ENCODE measurements around the gene FGD6. TPM values are rescaled to one million over a fixed set of nuclear protein-coding genes. Genes with fewer than 3 reads are reported as not detected.

Gene FGD6
- total and polyA plus RNA-seq, 3 donors from 2014 or later: 4.8 to 13.6 (median 13.1) TPM

- intact Hi-C loops (cut with DNase I; ENCODE audit: low total_unique reads): loop anchor here (5.0 to 10.0 kb wide), 2 partner anchors 101 to 418 kb away; partner anchors contain the start of genes FGD6 and VEZT
- DNase-seq: no peak
- no peaks in the 10 kb centered on the region for H3K27me3 ChIP-seq
- H3K4me3 ChIP-seq: no peak overlapping the region
- peaks cover 17% of the 10 kb centered on the region for H3K4me1 ChIP-seq
- no peak overlapping the region for H3K27ac ChIP-seq
- 70 to 75% methylated on average over 3 of the region's 3 CpGs for WGBS, 2 donors
- no peak for TF ChIP-seq POLR2A (IDR thresholded peaks at IDR 0.05)
- no peak for TF ChIP-seq CTCF (IDR thresholded peaks at IDR 0.05)
- no peaks in the 10 kb centered on the region for H3K9me3 ChIP-seq
- H3K36me3 ChIP-seq (ENCODE audit: low read depth, missing control alignments): no peaks in the 10 kb centered on the region
Measured at GRCh38 chr12:95116773-95117172, 100.5 kb downstream of the FGD6 start.

DNA sequence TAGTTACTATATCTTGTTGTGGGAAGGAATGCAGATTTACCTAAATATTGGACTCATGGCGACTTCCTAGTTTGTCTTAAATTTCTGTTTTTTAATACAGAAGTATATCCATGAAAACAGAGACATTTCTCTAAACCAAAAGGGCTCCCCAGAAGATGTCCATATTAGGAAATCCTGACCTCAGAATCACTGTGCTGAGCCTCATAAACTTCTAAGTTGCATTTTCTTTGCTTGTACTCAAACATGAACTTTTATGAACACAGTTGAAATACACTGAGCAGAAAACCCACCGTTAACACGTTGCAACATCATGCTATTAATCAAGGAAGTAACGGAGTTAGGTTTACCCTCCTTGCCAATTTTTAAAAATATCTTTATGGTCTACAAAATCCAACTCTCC is 100.9 kb downstream of the FGD6 start:
- Histone ChIP-seq H3K4me3 (no peak overlapping the region), H3K27me3 (no peaks in the 10 kb centered on the region), H3K27ac (no peak overlapping the region), H3K4me1 (peaks cover 17% of the 10 kb centered on the region), H3K9me3 (no peaks in the 10 kb centered on the region), H3K36me3 (ENCODE audit: low read depth, missing control alignments) (no peaks in the 10 kb centered on the region)
- intact Hi-C loops (cut with DNase I; ENCODE audit: low total_unique reads): loop anchor here (5.0 to 10.0 kb wide), 2 partner anchors 101 to 418 kb away; partner anchors contain the start of genes FGD6 and VEZT
- WGBS, 2 donors: 64 to 68% methylated on average over 4 of the region's 4 CpGs
- TF ChIP-seq CTCF (IDR thresholded peaks at IDR 0.05) (no peak), POLR2A (IDR thresholded peaks at IDR 0.05) (no peak)
- DNase-seq: no peak

GRCh38 chr12:95115641-95116040 is 101.6 kb downstream of the FGD6 start:
- no peaks in the 10 kb centered on the region for H3K9me3 ChIP-seq
- H3K36me3 ChIP-seq (ENCODE audit: low read depth, missing control alignments): no peaks in the 10 kb centered on the region
- no peaks in the 10 kb centered on the region for H3K27me3 ChIP-seq
- intact Hi-C loops (cut with DNase I; ENCODE audit: low total_unique reads): loop anchor here (5.0 to 10.0 kb wide), 2 partner anchors 102 to 419 kb away; partner anchors contain the start of genes FGD6 and VEZT
- peaks cover 17% of the 10 kb centered on the region for H3K4me1 ChIP-seq
- no peak for DNase-seq
- TF ChIP-seq POLR2A (IDR thresholded peaks at IDR 0.05) (no peak), CTCF (IDR thresholded peaks at IDR 0.05) (no peak)
- 79 to 86% methylated on average over 7 of the region's 7 CpGs for WGBS, 2 donors
- H3K27ac ChIP-seq: no peak overlapping the region
- H3K4me3 ChIP-seq: no peak overlapping the region

DNA sequence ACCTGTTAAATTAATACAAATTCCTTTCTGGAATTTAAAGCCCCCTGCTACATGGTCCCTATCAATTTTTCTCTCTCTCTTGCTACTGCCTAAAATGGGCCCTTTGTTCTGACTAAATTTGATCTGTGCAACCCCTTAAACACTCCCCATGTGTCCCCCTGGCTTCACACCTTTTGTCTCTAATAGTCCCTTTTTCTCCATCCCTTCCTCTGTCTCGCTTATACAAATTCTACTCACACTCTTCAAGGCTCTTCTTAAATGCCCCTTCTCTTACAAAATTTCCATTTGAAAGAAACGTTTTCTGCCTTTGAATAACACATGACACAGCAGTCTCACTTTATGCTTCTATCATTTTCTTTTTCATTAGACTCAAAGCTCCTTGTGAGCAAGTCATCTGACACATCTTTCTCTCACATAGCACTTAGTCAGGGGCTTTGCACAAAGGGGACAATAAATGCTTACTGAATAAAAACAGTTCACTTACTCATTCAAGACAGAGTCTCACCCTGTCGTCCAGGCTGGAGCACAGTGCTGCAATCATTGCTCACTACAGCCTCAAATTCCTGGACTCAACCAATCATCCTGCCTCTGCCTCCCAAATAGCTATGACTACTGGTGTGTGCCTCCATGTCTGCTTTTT is 102.4 kb downstream of the FGD6 start:
- H3K9me3 ChIP-seq: no peaks in the 10 kb centered on the region

More for the DNA sequence above, 102.4 kb downstream of the FGD6 start:
- no peak overlapping the region for H3K27ac ChIP-seq
- TF ChIP-seq CTCF (IDR thresholded peaks at IDR 0.05): no peak
- TF ChIP-seq POLR2A (IDR thresholded peaks at IDR 0.05): no peak
- intact Hi-C loops (cut with DNase I; ENCODE audit: low total_unique reads): loop anchor here (5.0 to 10.0 kb wide), 2 partner anchors 102 to 420 kb away; partner anchors contain the start of genes FGD6 and VEZT
- H3K27me3 ChIP-seq: no peaks in the 10 kb centered on the region
- no peak for DNase-seq
- H3K36me3 ChIP-seq (ENCODE audit: low read depth, missing control alignments): no peaks in the 10 kb centered on the region
- H3K4me3 ChIP-seq: no peak overlapping the region
- H3K4me1 ChIP-seq: peaks cover 17% of the 10 kb centered on the region
- 84 to 88% methylated on average over 3 of the region's 3 CpGs for WGBS, 2 donors

Data from testis (tissue), 3 donors.